Measurements from ENCODE around the gene DUSP10.

The DUSP10 gene

DNA sequence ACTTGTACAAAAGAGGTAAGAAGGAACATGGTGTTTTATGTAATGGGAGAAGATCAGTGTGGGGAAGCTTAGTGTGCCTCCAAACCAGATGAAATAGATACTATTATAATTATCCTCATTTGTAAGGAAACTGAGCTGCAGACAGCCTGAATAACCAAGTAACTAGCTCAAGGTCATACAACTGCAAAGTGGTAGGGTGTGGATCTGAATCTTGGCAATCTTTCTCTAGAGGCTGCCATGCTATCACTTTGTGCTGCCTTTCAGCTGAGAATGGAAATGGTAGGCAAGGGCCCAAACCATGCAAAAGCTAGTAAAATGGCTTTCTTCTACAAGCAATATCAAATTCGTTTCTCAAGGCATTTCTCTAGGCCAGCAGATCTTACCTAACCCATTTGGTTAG is 51.0 kb downstream of the DUSP10 start:
- no peak for FAIRE-seq

DNA sequence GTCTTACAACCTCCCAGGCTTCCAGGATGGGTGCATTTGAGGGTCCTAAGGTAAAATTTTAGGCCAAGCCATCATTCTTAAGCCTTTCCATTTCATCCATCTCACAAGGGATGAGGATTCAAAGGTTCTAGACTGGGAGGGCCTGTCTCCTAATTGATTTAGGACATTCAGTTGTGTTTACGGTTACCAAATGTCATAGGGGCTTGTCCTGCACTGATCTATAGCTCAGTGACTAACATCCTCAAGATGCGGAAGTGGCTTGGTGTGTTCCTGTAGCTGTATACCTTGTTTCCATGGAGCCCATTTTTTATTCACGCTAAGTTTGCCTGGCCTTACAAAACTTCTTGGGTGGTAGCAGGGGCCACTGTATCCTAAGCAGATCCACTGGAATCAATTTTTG is 52.8 kb downstream of the DUSP10 start:
- no peak for FAIRE-seq

DNA sequence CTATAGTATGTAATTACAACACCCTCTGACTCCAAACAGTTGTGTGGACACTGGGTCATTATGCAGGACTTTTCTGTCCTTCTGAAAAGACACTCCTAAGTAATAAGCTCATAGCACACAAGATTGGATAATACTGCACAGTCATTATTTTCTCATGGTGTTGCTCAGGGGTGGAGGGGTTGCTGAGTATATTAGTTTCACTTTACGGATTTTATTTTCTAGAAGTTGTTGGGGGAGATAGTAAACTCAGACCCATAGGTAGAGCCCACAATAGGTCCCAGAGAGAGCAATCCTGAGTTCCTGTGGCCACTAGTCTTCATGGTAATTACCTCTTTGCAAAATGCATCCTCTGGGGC is 53.4 kb downstream of the DUSP10 start:
- no peak for FAIRE-seq

DNA sequence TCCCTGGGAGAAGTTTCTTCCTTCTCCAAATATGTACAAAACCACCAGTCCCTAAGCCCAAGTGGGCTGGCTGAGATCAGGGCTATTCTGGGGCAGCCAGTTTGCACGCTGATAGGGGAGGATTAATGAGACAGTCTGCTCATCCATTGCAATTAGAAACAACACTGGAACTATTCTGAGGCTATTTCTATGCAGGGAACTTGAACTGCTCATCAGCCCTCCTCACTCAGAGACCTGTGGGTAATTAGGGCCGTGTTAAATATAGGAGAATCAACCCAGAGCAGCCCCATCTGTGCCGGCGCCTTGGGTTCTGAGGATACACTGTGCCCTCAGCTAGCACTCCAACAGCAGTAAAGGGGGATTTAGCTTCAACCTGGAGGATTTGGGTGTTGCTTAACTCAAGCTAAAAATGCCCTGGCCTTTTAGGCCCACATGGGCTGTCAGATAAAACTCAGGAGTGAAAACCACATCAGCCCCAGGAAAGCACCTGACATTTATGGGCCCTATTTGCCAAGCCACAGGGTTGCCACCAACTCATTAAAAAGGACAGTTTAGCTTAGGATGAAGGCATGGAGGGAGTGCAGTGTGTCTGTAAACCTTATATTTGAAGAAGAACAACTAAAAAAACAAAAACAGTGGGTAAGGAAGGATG is 53.9 kb downstream of the DUSP10 start:
- no peak for FAIRE-seq

DNA sequence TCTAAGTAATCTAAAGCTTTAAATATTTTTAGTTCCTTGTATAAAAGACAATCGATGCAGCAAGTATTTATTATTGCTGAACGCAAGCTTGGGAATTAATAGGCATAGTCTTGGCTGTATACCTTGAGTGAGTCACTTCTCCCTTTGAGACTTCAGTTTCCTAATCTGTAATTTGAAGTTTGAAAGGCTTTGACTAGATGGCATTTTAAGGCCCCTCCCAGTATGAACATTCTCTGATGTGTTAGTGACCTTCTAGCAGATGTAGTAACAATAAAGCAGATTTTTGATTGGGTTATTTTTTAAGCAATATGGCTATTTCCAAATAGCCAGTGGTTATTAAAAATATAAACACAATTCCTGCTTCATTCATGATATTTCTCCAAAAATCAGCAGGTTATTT is 58.2 kb downstream of the DUSP10 start:
- no peak for FAIRE-seq

DNA sequence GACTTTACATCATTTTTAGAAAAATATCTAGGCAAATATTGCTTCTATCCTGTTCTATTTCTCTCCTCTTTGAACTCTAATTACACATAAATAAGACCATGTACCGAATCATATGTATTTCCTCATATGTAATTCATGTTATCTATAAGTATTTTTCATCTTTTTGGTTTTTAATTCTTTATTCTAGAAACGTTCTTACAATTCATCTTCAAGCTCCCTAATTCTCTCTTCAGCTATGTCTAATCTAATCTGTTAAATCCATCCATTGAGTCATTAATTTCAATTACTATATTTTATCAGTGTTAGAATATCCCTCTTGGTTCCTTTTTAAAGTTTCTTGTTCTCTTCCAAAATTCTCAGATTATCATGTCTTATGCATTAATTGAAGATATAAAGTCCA is 61.8 kb downstream of the DUSP10 start:
- no peak for FAIRE-seq

DNA sequence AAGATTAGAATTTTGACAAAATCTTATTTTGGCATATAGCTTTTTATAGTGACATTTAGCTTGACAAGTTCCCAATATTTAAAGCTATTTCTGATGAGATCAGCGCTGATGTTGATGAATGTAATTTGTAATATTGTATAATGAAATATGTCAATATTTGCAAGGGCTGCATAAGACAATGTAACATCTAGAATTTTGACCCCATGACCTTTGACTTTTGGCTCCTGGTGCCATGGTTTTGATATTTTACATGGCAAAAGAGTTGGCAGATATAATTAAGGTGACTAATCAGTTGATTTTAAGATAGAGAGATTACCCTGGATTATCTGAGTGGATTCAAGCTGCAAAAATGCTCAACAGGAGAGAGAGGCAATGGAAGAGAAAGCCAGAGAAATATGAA is 63.9 kb downstream of the DUSP10 start:
- no peak for FAIRE-seq

DNA sequence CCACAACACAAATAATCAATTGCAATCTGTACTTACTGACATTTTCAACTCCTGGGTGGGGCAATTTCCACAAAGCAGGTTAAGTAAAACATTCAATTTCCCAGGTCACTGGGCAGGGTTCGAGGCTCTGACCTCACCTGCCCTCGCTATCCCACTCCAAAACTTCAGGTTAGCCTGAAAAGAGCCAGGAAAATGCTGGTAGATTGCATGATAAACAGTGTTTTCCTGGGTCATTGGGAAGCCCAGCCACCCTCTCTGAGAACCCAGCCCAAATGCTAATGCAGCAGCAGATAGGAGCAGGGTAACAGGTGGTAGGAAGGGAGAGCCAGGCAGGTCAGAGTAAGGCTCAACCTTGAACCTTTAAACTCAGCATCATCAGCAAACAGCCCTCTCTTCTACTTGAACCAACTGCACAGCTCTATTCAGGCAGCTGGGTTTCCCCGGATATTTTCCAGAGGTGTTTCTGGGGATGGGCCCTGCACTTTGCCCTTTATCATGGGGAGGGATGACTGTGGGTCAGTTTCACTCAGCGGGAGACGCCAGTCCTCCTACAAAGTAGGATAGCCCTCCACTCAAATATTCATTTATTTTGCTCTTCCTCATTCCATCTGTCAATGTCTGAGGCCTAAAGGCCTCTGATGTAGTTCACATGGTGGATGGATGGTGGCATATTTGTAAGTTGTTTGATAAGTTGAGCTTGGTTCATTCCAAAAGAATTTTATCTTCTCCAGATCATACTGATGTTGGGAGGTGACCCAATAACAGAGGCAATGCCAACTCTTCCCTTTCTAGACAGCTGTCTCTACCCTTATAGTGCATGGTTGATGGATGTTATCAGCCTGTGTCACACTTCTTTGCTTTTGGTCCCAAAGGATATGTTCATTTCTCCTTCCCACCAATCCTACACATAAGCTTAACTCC is 65.7 kb downstream of the DUSP10 start:
- no peak for FAIRE-seq

DNA sequence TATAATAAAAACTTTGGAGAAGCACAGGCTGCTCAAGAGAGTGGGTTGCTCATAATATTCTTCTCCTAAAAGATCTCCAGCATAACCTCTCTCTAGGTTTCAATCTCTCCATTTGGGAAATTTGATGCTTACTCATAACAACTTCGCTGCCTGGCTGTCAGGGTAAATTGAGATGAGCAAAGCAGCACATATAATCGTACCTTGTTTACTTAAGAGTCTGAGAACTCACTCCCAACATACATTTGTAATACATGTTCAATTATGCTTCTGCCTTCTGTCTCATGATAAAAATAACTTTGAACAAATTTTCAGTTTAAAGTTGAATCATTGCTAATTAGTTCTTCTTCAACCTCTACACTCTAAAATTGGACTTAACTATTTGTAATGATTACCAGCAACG is 68.9 kb downstream of the DUSP10 start:
- FAIRE-seq, result no peak

DNA sequence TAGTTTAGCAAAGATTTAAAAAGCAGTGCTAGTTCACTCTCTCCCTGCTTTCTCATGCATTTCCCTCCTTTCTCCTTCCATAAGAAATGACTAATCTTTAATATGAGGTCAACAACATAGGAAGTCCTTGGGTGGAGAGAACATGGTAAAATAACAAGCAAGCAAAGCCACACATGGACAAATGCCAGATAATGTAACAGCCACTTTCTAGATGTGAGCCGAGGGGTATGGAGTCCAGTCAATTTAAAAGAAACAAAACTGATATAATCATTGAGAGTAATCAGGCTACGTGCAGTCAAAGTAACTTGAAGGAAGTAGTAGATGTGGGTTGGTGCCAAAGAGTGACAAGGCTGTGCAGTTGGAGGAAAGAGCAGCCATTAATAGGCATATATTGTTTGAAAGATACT is 69.6 kb downstream of the DUSP10 start:
- FAIRE-seq, result no peak

DNA sequence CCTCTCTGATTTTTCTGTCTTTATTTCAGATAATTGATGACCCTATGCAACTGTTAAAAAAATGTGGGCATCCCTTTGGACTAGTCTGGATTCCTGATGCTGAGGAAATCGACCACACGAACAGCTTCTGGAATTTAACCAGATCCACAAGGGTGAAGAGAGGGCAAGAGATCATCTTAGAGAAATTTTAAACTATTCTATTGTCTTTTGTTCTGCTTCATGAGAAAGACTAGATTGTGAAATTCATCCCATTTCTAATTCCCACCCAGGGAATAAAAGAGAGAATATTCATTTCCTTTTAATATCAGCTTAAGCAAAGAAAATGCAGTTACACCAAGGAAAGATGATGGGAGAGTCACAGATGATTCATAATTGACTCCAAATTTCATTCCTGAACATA is 71.8 kb downstream of the DUSP10 start:
- FAIRE-seq, result no peak

DNA sequence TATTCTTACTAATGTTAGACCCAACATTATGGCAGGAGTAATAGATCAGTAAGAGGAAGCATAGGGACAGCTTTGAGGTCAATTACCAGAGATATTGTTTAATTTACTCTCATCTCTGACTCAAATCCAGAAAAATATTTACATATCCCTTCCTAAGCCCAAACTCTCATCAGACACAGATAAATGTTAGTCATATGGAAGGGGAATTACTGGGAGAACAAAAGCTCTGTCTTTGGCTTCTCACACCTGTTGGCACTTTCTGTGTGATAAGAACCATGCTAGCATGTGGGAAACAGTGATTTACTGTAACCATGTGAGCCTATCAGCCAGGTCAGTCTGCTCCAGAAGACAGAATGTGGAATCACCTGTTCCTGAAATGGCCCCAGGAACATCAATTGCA is 72.4 kb downstream of the DUSP10 start:
- FAIRE-seq, result no peak

DNA sequence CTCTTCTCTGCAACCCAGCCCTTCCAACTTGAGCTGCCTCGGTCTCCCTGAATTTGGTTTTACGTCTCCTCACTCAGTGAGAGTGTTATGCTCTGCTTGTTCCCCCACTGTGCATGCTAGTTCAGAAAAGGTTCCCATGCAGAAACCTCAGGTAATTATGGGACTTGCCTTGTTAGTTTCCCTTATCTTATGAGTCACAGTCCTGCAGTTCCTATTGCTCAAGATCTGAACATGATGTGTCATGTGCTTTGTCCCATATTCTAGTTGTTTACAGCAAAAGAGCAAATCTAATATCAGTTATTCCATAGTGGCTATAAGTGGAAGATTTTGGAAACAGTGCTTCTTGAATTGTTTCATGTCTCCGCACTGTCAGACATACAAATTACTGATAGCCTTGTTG is 74.4 kb downstream of the DUSP10 start:
- no peak for FAIRE-seq

DNA sequence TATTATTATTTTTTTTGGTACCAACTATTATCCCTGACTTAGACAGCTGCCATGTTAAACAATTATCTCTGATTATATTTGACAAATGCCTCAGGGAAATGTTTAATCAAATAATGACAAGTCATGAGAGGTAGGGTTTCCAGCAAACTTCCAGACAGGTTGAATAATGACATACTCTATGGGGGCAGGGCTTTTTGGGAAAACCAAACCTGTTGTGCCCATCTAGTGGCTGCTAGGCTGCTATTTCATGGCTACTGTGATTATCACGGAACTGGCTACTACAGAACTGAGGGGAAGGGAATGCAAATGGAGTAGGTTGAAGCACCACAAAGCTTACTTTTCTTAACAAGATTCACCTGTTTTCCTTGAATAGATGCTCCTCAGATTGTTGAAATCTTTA is 77.6 kb downstream of the DUSP10 start:
- FAIRE-seq, result no peak

DNA sequence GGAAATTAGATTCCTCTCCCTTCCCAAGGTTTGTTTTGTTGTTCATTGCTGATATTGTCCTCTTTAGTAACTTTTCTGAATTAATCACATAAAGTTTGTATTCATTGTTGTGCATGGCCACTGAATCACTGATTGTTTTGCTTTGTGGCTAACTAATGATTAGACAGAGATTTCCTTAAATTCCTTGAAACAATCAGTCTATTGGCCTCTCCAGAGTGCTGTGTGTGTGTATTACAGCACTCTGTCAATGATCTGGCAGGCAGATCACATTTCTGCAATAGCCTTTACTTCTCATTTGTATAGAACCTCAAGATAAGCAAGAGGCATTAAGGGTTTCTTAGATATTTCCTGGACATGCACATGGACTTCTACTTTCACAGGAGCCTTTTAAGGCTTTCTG is 78.6 kb downstream of the DUSP10 start:
- no peak for FAIRE-seq

DNA sequence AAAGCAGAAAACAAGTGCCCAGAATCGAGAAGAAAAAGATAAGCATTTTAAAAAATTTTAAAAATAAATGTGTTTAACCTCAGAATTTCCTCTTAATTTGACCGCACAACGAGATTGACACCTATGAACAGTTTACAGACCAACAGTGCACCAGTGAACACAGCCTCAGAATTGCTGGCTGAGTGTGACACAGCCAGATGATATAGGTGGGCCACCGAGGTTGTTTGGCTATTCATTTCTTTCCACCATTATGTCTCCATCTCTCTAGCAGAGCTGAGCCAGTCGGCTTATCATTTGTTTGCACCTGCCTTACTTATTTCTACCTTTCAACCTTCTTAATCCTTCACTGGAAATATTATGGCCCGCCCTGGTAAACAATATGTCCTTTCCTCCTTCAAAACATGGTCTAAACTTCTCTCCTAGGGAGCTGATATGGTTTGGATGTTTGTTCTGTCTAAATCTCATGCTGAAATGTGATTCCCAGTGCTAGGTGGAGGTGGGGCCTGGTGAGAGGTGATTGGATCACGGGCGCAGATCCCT is 86.1 kb downstream of the DUSP10 start:
- FAIRE-seq, result no peak
